HG03196 (cell line): ENCODE measurements around the gene WWP2.
"Not testable (repeated sequence)": the region's sequence is repeated elsewhere in the genome, so short reads cannot be mapped to it uniquely, and the experiment has no call there.

ENCODE experiments used
- ATAC-seq: cut with Tn5 transposase; IDR thresholded peaks from one replicate; pipeline ENCODE4 v1.9.1; 2021; ENCODE audit not compliant: unreplicated experiment

WWP2 gene

DNA sequence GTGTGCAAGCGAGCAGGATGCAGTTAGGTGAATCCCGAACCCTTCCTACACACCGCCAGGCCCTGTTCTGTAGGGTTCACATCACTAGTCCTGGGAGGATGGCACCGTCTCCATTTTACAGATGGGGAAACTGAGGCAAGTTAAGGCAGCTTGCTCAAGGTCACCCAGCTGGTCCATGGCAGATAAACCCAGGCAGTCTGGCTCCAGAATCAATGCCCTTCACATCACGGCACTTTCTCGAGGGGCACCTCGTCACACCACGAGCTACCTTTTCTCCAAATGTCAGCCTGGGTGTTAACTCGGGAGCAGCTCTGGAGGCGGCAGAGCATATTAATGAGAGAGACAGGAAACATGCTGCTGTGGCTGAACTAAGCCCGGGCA is 16.9 kb upstream of the WWP2 start:
- no peak for ATAC-seq

DNA sequence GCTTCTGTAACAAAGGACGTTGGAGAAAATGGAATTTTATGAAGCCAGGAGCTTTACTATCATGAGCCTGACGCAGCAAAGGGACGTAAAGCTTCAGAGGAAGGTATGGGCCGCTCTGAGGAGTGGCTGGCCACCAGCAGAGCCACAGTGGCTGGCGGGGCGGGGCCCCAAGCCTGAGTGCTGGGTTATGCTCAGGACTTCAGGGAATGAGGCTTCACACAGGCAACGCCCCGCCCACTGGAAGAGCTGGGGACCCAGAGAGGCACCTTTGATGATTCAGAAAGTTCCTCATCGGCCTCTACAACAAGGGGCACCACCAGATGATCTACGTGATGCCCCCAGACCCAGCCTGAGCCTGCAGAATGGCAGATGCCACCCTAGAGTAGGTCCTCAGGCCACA is 16.2 kb upstream of the WWP2 start:
- ATAC-seq = no peak

DNA sequence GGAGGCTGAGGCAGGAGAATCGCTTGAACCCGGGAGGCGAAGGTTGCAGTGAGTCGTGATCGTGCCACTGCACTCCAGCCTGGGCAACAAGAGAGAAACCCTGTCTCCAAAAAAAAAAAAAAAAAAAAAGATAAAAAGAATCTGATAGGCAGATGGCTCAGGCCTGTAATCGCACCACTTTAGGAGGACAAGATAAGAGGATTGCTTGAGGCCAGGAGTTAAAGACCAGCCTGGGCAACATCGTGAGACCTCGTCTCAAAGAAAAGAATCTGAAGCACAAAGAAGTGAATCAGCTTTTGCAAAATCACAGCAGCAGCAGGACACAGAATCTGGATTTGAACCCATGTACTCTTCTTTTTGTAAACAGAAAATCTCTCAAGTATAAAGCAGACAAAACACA is 15.0 kb upstream of the WWP2 start:
- no peak for ATAC-seq

DNA sequence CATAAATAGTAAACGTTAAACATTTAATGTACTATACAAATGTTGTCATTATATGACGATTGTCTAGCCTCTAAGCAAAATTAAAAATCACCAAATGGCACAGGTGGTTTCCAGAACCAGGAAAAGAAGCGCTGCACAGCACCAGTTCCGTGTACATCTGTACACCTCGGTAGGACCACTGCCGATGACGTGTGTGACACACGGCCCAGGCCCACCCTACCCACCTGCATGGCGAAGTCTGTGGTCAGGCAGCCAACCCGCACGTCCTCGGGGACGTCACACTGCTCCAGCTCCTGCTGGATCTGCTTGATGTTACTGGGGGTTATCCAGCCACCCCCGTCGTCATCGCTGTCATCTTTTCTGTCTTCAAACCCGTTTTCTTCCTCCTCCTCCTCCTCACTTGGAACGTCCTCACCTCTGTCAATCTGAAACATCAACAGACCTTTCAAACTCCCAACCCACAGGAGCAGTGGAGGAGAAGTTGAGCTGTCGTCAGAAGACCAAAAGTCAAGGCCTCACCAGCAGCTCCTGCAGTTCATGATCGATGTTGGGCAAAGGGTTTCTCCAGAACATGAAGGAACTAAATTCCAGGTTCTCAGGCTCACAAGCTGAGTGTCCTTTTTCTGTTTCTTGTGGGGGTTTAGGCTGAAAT is 13.3 kb upstream of the WWP2 start:
- no peak for ATAC-seq

DNA sequence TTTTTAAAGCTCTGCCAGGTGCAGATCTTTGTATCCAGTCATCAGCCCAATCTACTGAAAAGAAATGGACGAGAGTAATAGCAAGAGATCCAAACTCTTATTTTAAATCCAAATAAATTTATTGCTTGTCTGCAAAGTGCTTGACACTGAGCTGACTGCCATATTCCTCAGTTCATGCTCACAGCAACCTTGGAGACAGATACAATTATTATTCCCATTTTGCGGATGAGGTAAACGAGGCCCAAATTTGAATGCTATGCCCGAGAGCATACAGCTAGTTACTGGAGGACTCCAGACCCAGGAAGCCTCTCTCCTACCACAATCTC is 8.0 kb upstream of the WWP2 start:
- no peak for ATAC-seq

DNA sequence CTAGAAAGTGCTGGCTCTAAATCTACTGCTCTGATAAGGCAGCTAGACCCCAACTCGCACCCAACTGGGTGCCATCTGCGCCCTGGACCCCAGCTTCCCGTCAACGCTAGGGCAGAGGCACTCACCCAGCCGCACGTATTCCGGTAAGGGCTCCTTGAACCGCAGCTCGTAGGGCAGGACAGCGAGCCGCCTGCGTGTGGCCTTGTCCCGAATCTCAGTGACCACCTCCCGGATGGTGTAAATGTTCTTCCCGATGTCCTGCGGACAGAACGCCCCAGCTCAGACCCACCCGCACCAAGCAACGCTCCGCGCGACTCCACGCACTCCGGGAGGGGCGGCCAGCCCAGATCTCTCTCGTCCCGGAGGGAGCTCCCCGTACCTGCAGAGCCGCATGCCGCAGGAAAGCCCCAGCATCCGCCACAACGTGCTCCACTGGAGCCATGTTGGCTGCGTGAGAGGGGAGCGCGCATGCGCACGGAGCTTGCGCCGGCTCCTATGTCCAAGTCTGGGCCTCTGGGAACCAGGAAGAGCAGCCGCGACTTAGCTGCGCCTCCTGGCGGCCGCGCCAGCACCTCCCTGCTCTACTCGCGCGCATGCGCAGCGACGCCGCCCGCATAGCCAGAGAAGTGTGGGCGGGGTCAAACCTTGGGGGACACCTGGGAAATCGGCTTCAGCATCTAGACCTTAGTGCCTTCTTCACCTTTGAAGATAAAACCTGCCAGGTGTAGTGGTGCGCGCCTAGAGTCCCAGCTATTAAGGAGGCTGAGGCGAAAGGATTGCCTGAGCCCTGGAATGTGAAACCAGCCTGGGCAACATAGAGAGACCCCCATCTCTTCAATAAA is 7.4 kb upstream of the WWP2 start, which contains the start of gene NOB1:
Gene NOB1, minus strand, starts transcription at position 458 of the 842 bp plus-strand sequence. Its CDS starts 16 bp downstream, at position 442.
- peak; percentile 94 for ATAC-seq

DNA sequence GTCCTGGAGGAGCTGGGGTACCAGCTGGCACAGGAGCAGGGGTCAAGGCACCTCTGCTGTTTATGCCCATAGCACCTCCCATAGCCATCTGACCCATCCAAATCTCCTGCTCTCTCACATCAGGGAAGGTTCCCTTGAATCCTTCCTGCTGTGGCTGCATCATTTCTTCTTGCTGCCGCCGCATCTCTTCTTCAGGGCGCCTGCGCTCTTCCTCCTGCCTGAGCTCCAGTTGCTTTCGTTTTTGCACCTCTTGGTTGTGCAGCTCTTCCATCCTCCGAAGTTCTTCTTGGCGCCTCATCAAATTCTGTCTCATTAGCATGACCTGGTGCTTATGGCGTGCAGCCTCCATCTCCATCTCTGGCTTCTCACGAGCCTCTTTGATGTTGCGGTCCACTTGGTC is 5.4 kb upstream of the WWP2 start:
- ATAC-seq = no peak

DNA sequence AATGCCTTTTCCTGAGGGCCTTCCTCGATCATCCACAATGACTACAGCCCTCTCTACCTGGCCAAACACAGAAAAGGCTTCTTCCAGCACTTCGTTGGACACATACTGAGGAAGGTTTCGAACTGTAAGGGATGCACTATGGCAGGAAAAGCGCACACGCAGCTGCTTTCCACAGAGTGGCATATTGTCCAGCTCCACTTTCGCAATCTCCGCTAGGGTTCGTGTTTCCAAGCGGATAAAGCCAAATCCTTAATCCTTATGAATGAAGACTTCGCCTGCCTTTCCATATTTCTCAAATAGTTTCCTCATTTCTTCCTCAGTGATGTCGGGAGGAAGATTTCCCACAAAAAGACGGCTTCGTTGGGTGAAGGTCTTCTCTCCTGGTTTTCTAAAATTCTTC is 4.8 kb upstream of the WWP2 start:
- ATAC-seq = not testable (repeated sequence)

DNA sequence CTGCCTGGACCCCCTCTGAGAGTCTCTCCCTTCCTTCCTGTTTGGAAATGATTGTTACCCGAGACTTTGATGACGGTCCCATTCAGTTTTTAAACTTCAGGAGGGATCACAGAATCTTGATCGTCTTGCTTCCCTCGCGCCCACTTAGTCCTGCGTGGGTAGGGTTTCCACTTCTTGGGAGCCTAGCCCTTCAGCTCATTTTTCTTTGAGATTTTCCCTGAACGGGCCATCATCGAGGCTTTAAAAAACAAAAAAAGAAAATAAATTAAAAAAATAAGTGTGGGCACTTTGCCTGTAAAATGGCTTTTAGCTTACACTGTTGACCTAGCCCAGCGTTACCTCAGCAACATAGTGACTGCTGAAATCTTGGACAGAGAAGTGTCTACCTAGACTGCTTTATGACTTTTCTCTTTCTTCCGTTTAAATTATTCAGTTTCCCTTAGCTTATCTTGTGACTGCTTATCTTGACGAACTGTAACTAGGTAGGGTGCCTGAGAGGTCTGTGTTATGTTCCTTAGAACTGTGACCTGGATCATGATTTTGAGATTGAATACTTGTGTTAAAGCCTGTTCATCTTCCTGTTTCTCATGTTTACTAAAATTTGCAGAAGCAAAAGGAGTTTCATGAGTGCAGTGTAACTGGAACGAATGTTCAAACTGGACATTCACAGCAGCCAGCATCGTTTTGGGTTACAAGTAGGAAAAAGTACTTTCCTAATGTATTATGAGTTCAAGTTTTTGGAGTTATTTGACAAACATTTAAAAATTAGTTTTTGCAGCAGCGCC is 874 bp downstream of the WWP2 start:
- peak; percentile 26 for ATAC-seq

DNA sequence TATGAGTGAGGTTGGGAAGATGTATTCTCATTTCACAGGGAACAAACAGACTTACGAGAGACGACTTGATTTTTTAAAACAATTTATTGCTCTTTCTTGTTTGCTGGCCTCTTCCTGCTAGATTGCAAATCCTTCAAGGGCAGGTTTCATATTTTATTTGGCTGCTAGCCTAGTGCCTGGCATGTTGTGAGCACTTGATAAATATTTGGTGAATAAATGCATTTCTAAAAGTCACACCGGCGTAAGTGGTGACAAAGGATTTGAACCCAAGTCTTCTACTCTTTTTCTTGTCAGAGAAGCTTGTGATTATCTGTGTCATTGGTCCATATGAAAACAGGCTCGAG is 1.4 kb downstream of the WWP2 start:
- ATAC-seq = no peak

DNA sequence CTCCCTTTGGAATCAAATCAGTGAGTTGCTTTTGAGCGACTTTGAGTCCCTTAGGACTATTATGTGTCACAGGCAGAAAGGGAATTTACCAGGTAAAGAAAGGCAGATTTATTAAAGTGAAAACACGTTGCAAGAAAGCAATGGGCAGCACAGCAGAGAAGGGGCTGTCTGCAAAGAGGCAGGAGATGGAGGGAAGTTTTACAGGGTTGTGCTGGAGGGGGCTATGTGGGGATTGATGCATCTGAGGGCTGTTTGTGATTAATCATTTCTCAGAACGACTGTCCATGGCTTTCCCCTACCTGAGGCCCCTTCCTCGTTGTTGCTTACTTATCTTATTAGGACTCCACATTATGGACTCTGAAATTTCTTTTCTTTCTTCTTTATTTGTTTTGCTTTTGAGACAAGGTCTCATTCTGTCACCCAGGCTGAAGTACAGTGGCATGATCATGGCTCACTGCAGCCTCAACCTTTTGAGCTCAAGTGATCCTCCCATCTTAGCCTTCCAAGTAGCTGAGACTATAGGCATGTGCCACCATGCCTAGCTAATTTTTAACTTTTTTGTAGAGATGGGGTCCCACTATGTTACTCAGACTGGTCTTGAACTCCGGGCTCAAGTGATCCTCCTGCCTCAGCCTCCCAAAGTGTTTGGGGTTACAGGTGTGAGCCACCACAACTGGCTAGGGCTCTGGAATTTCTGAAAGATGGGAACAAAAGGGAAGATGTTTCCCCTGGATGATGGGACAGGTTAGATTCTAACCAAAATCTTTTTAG is 5.5 kb downstream of the WWP2 start:
- no peak for ATAC-seq

DNA sequence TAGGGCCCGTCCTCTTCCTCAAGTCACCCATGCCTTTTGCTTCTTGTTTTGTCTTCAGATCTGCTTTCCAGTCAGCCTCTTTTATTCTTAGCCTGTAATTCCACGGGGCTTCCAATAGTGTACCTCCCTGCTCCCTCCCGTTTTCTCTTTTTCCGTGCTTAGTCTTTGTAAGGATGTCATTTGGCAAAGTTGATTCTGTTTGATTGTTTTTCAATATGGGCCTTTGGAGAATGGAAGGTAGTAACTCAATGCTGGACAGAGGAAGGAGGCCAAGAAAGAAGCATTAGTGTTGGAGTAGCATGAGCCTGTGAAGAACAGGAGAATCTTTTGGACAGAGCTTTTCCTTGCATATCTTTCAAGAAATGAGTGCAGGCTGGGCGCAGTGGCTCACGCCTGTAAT is 6.5 kb downstream of the WWP2 start:
- no peak for ATAC-seq

DNA sequence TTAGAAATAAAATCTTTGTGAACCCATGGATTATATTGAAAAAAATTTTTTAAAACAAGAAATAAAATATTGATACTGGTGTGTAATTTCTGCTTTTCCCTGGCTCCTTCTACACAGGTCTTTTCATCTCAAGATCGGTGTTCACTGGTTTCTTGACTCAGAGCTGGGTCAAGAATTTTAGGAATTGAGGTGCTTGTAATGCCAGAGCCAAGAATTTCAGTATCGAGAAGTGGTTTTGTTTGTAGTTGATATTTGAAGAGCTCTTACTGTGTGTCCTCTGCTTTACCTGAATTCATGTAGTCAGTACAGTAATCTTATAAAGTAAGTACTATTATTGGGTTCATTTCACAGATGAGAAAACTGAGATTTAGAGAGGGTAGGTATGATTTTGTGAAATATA is 7.3 kb downstream of the WWP2 start:
- ATAC-seq = no peak

DNA sequence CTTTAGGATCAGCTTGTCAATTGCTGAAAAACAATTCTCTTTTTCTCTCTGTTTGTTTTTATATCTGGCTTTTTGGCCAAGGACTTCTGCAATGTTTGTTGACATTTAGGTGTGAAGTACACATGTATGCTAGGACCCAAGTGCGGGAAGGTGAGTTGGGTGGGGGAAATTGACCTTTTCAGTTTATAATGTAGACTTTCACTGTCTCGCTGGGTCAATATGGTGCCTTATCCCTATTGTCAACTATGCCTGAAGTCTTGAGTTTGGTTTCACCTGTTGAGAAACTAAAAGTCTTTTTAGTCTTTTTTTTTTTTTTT is 9.5 kb downstream of the WWP2 start:
- no peak for ATAC-seq

DNA sequence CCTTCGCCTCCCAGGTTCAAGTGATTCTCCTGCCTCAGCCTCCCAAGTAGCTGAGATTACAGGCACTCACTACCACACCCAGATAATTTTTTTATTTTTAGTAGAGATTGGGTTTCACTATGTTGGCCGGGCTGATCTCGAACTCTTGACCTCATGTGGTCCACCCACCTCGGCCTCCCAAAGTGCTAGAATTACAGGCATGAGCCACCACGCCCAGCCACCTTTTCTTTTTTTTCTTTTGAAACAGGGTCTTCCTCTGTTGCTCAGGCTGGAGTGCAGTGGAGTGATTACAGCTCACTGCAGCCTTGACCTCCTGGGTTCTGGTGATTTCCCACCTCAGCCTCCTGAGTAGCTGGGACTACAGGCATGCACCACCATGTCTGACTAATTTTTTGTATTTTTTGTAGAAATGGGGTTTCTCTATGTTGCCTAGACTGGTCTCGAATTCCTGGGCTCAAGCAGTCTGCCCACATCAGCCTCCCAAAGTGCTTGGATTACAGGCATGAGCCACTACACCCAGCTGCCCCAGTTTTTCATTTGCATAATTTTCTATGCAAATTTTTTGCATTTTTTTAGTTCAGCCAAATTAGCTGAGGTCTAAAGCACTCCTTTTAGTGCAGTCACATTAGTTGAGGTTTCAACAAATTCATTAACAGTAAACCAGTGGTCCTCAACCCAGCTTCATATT is 11.3 kb downstream of the WWP2 start:
- ATAC-seq = peak; percentile 51

DNA sequence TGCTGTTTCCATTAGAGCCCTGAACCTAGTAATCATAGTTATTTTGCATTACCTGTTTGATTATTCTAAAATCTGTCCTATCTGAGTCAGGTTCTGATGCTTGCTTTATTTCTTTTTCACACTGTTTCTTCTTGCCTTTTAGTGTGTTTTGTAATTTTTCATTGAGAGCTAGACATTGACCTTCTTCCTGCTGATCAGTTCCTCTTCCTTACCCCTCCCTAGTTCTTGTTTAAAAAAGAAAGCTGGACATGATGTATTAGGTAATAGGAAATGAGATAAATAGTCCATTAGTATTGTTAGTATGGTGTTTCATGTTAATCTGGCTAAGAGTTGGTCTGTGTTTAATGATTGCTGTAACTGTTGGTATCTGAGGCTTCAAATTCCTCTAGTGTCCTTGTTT is 13.4 kb downstream of the WWP2 start:
- ATAC-seq = no peak

DNA sequence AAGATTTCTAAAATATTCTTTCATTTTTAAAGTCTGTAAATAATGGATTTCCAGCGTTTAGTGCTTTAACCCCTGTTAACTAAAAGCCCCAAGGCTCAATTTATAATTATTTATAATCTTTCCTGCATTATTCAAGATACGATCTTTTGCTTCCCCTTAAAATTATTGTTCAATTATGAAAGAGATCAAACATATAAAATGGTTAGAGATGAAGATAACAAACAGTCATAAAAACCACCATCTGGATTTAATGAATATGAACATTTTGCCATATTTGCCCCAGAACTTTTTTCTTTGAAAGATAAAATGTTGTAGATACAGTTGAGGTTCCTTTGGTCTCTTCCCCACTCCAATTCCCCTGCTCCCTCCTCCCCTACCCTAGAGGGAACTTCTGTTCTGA is 17.6 kb downstream of the WWP2 start:
- ATAC-seq = no peak

DNA sequence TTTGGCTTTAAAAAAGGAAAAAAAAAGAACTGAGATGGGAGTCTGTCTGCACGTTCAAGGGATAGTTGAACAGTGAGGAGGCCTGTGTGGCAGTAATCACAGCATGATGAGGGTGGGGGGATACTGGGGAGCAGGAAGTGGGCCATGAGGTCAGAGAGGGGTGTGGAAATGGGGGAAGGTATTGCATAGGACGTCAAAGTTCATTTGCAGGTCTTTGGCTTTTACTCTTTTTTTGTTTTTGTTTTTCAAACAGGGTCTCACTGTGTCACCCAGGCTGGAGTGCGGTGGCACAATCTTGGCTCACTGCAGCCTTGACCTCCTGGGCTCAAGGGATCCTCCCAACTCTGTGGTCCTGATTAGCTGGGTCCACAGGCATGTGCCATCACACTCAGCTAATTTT is 19.0 kb downstream of the WWP2 start:
- no peak for ATAC-seq

DNA sequence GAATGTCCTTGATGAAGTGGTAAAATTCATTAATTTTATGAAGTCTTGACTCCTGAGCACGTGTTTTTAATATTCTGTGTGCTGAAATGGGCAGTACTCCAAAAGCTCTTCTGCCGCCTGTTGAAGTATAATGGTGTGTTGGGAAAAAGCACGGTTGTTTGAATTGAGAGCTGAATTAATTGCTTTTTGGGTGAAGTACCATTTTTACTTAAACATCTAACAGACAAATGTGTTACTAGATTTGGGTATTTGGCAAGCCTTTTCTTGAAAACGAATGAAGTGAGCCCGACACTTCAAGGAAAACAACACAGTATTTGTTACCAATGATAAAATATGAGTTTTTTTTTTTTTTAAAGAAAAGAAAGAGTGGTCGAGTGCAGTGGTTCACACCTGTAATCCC is 22.5 kb downstream of the WWP2 start:
- no peak for ATAC-seq

DNA sequence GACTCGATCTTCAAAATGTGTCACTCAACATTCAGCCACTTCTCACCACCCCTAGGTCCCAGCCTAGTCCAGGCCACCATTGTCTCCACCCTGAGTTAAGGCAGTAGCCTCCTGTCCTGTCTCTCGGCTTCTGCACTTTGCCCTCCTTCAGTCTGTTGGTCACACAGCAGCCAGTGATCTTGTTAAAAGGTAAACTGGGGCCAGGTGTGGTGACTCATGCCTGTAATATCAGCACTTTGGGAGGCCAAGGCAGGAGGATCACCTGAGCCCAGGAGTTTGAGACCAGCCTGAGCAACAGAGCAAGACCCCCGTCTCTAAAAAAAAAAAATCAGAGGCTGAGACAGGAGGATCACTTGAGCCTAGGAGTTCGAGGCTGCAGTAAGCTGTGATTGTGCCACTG is 25.8 kb downstream of the WWP2 start:
- ATAC-seq = no peak

DNA sequence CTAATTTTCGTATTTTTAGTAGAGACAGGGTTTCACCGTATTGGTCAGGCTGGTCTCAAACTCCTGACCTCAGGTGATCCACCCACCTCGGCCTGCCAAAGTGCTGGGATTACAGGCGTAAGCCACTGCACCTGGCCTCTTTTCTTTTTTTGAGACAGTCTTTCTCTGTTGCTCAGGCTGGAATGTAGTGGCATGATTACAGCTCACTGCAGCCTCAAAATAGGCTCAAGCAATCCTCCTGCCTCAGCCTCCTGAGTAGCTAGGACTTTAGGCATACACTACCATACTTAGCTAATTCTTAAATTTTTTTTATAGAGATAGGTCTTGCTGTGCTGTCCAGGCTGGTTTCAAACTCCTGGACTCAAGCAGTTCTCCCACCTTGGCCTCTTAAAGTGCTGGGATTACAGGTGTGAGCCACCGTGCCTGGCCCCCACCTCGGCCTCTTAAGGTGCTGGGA is 29.3 kb downstream of the WWP2 start:
- not testable (repeated sequence) for ATAC-seq
